Endometrium (tissue), 2 donors: ENCODE data around the gene KCNA10.

Source experiments
- FAIRE-seq: peaks from 2 replicates; lab custom pipeline; 2012; peaks lifted over from hg19 to GRCh38; lab: Jason Lieb, UNC
- donor health status: control.
- donor health status: control.

The KCNA10 gene

GRCh38 chr1:110495926-110496600 is 22.9 kb downstream of the KCNA10 start:
- no peak for FAIRE-seq

- FAIRE-seq, result no peak
Measured at GRCh38 chr1:110494522-110495406, 24.2 kb downstream of the KCNA10 start.

- no peak for FAIRE-seq
Measured at GRCh38 chr1:110494036-110494435, 24.9 kb downstream of the KCNA10 start.

GRCh38 chr1:110493059-110493699 is 25.8 kb downstream of the KCNA10 start:
- no peak for FAIRE-seq

DNA sequence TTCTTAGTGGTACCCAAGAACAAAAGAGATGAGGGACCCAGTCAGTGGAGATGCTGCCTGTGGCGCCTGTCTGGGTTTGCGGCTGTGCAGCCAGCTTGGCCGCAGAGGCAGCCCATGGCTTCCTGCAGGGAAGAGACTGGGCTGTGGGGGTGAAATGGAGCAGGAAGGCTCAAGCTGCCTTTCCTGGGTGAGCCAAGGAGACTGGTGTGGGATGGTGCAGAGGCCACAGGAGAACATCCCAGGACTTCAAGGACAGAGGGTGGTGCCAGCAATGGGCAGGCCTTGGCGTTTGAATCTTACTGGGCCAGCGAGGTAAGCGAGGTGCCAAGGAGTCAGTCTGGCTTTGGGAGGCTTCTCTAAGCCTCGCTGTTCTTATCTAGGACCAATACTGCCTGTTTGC is 26.4 kb downstream of the KCNA10 start:
- no peak for FAIRE-seq

- FAIRE-seq, result no peak
Measured at GRCh38 chr1:110490791-110491451, 28.1 kb downstream of the KCNA10 start.

DNA sequence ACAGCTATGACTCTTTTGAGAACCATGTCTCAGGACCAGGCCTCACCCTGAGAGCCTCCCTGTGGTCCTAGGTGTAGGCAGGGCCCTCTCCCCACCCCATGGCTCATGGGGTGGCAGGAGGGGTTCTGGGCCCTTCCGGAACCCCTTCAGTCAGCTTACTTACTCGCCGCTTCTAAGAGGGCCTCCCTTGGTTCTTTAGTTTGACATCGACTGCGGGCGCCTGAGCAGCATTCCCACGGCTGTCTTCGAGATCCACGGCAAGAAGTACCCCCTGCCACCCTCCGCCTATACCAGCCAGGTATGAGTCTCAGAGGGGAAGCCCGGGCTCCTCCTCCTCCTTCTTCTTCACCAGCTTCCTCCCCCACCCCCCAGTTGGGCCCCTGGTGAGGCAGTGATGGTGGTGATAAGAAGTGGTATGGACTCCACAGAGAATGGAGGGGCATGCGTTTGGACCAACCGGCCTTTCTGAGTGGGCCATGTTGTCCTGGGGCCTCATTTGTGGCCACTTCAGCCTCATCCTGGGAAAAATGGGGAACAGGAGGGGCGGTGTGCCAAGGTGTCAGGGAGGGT is 28.9 kb downstream of the KCNA10 start:
- FAIRE-seq, result no peak

GRCh38 chr1:110489406-110489805 is 29.6 kb downstream of the KCNA10 start:
- FAIRE-seq, result no peak

DNA sequence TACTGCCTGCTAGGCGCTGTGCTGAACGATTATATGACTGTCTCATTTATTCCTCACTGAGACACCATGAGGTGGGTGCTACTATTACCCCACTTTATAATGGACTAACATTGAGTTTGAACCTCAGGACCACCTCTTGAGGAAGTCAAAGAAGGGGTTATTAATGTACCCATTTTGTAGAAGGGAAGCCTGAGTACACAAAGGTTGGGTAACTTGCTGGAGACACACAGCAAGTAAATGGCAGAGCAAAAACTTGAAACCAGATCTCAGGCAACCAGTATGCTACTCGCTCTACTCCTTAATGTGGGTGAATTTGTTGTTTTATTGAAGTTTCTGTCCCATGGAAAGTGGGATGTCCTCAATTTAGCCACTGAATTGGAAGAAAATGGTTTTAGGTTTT is 30.1 kb downstream of the KCNA10 start:
- FAIRE-seq, result no peak

DNA sequence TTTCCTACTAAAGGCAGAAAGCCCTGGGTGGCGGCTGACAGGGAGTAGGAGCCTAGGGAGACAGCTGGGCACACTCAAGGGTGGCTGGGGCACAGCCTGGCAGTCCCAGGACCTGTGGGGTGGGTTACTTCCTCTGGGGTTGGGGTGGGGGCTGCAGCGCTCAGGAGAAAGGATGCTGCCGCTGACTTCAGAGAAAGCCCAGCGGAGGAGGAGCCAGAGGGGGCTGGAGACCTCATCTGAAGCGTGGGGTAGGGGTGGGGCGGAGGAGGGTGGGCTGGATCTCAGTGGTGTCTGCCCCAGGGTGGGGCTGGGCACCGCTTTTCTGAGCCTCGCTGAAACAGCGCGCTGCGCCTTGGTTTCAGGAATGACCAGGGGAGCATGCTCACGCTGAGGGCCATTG is 30.8 kb downstream of the KCNA10 start:
- no peak for FAIRE-seq

DNA sequence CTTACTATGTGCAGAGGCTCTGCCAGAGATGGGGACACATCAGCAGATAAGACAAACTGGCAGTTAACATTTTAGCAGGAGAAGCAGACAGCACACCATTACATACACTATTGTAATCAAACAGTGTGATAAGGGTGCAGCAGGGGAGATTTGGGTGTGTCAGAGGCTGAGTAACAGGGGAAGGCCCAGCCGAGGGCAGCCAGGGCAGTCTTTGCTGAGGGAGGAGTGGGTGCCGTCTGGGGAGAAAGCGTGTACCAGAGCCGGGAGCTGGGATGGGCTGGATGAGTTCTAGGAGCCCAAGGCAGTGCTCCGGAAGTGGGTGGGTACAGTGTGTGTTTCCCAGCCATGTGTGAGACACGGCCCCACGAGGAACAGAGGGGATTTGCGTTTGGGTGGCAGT is 31.2 kb downstream of the KCNA10 start:
- FAIRE-seq, result no peak

DNA sequence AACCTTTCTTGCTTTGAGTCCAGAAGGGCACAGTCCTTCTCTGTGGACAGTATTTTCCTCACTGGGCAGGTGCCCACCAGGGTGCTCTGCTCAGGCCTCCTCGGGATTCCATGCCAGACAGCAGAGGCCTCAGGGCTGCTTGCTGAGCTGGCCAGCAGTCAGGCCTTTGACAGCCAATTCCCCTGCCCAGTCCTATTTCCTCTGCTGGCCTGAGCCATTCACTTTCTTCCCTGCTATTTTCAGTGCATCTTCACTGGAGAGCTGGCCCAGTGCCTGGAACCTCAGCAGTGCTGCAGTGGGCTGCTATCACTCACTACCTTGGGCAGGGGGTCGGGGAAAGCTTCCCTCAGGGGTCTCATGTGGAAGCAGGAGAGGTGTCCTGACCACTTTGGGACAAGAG is 33.2 kb downstream of the KCNA10 start:
- no peak for FAIRE-seq

GRCh38 chr1:110484801-110485200 is 34.2 kb downstream of the KCNA10 start:
- no peak for FAIRE-seq

GRCh38 chr1:110483308-110483685 is 35.7 kb downstream of the KCNA10 start:
- no peak for FAIRE-seq

GRCh38 chr1:110482662-110483307 is 36.2 kb downstream of the KCNA10 start:
- no peak for FAIRE-seq

DNA sequence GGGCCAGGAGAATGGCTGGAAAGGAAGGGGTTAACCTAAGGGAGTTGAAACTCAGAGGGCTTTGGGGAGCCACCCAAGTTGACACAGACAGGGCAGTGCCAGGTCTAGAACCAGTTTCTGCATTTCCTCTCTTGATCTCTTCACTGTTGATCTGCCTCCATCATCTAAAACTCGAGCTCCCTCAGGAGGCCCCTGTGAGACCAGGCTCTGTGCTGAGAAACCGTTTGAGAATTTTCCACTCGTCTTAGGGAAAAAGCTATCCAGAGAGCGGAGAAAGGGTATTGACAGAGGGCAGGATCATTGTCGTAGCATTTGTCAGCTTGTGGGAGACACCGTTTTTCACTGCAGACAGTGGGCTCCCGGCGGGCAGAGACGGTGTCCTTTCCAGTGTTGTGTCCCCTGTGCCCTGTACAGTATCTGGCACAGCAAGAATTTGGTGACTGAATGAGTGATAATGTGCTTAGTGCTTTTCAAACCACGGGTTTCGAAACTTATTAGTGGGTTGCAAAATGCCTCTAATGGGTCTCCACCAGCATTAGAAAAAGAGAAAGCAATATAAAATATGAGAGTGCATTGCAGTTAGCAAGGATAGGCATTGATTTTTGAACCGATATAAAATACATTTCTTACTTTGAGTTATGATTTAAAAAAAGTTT is 36.9 kb downstream of the KCNA10 start:
- no peak for FAIRE-seq

DNA sequence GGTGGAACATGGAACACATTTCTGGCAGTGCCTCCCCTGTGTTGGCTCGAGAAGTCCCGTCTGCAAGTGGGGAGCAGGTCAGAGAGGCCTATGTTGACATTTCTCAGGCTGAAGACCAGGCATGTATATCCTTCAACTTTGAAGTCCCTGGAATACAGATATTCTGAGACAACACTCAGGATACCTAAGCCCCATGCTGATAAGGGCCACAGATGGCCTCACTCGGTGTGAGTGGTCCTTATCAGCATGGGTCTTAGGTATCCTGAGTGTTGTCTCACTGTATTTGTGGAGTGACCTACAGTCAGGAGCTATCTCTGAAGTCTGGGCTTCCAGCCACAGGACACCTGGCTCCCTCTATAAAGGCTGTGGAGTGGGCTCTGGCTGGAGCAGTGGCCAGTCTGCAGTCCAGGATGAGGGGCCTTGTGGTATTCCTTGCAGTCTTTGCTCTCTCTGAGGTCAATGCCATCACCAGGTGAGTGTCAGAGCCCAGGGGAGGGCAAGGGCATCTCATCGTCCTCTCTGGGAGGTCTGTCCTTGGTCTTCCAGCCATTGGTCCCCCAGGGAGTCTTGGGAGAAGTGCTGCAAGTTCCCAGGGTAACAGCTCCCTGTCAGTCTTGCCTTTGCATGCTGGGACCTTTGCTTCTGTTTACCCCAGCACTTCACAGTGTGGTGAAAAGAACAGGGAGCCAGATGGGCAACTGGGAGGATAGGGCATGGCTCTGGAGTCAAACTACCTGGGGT is 38.4 kb downstream of the KCNA10 start:
- no peak for FAIRE-seq

DNA sequence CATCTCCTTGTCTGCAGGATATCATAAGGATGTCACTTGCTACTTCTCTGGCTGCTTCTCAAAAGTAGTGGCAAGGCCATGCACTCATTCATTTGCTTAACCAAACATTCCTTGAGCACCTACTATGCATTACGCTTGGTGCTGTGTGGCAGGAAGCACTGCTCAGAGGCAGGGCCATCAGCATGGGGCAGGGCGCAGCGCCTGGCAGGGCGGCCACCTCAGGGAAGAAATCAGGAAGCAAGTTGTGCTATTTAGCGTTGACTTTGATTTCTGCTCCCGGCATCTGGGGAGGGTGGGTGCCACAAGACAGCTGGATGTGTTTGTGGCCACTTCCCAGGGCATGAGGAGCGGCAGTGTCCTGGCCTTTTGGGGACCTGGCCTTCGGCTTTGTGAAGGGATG is 40.1 kb downstream of the KCNA10 start:
- FAIRE-seq, result no peak

DNA sequence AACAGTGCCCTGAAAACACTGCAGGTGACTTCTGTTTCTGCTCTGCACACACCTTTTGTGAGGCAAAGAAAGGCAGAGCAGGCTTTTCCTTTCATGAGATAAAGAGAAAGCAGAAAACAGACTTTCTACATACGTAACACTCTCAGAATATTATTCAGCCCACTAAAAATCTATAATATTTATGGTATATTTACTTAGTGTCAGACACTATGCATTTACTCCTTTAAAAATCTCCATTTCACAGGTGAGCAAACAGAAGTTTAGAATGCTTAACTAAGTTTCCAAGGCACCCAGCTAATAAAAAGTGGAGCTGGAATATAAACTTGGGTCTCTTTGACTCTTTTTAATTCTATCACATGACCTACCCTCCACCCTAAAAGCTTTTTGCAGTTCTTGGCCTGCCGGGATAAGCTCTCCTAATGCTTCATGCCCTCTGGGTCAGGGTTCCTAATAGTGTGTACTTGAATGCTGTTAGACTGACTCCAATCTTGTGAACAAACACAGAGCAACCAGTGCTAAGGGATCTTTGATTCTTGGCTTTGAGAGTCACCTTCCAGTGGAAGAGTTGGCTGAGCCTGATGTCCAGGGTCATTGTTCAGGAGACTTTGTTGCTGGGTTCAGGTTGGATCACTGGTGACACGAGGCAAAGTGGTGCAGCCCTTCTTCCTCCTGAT is 40.9 kb downstream of the KCNA10 start:
- no peak for FAIRE-seq

GRCh38 chr1:110477445-110477957 is 41.5 kb downstream of the KCNA10 start:
- no peak for FAIRE-seq
